HepG2 (cell line): ENCODE data around the gene CKS2. TPM values are rescaled to one million over a fixed set of nuclear protein-coding genes. Genes with fewer than 3 reads are reported as not detected.

ENCODE experiments used
- ERF ChIP-seq: IDR thresholded peaks from 2 replicates; pipeline ENCODE4 v1.6.1; 2018; ENCODE audit warnings: missing biosample characterization, missing genetic modification reagents
- FOXO4 ChIP-seq: sonication (generic); formaldehyde crosslinking; conservative IDR thresholded peaks from 2 replicates; pipeline ENCODE4 v1.8.1; 2023; ENCODE audit warnings: missing genetic modification reagents
- KDM3A ChIP-seq: IDR thresholded peaks from 2 replicates; pipeline ENCODE4 v1.6.1; 2018; ENCODE audit warnings: low read depth, missing compliant biosample characterization
- LCORL ChIP-seq, 2 experiments: fragments of 450-650 bp in 1 of 2; sonication (generic) in 1 of 2; formaldehyde crosslinking in 1 of 2; IDR thresholded peaks; 2 replicates each; pipeline versions ENCODE4 v1.5.0 to v1.6.1; 2017 to 2020; ENCODE audit warnings: antibody characterized with exemption in 1 of 2, missing genetic modification reagents in 1 of 2
- MTA3 ChIP-seq: sonication (generic); formaldehyde crosslinking; IDR thresholded peaks from 2 replicates; pipeline ENCODE4 v1.4.0; 2020; ENCODE audit warnings: missing genetic modification reagents
- NCOA5 ChIP-seq: sonication (generic); formaldehyde crosslinking; IDR thresholded peaks from 2 replicates; pipeline ENCODE4 v1.4.0; 2020; ENCODE audit warnings: missing genetic modification reagents
- NCOR1 ChIP-seq: fragments of 200-600 bp; sonication (generic); IDR thresholded peaks from 2 replicates; pipeline ENCODE4 v1.7.0; 2017; ENCODE audit warnings: antibody characterized with exemption, low read length, borderline replicate concordance
- NFE2L2 ChIP-seq: fragments of 150-350 bp; IDR thresholded peaks from 2 replicates; pipeline ENCODE4 v1.6.1; 2014; ENCODE audit warnings: low read length
- PPARG ChIP-seq: conservative IDR thresholded peaks from 2 replicates; pipeline ENCODE4 v1.6.1; 2016; ENCODE audit warnings: missing biosample characterization, missing genetic modification reagents
- RBFOX2 ChIP-seq: fragments of 200-400 bp; formaldehyde crosslinking; IDR thresholded peaks from 2 replicates; pipeline ENCODE4 v1.6.1; 2017; ENCODE audit warnings: low read depth, mild to moderate bottlenecking, low read length
- RBM22 ChIP-seq: fragments of 200-400 bp; formaldehyde crosslinking; optimal IDR thresholded peaks from 2 replicates; pipeline ENCODE3; 2017; ENCODE audit warnings: mild to moderate bottlenecking, low read length, moderate library complexity
- RELA ChIP-seq: sonication (generic); formaldehyde crosslinking; IDR thresholded peaks from 2 replicates; pipeline ENCODE4 v1.4.0; 2020; ENCODE audit warnings: missing genetic modification reagents
- SAP130 ChIP-seq: IDR thresholded peaks from 2 replicates; pipeline ENCODE4 v1.6.1; 2016; ENCODE audit warnings: low read depth
- SMC3 ChIP-seq: IDR thresholded peaks from 2 replicates; pipeline ENCODE4 v1.6.1; 2011; ENCODE audit warnings: low read length, improper control_type of control experiment
- TOPORS ChIP-seq: sonication (generic); formaldehyde crosslinking; IDR thresholded peaks from 2 replicates; pipeline ENCODE4 v1.8.0; 2023; ENCODE audit warnings: mild to moderate bottlenecking, missing genetic modification reagents
- TP53 ChIP-seq: sonication (generic); formaldehyde crosslinking; conservative IDR thresholded peaks from 2 replicates; pipeline ENCODE4 v1.4.0; 2020; ENCODE audit warnings: missing genetic modification reagents
- TRIM22 ChIP-seq: fragments of 450-650 bp; IDR thresholded peaks from 2 replicates; pipeline ENCODE4 v1.6.1; 2017
- U2AF1 ChIP-seq: fragments of 200-400 bp; formaldehyde crosslinking; optimal IDR thresholded peaks from 2 replicates; pipeline ENCODE3; 2017; ENCODE audit warnings: mild to moderate bottlenecking, low read depth, low read length
- ZBTB2 ChIP-seq: sonication (generic); formaldehyde crosslinking; IDR thresholded peaks from 2 replicates; pipeline ENCODE4 v1.8.0; 2022; ENCODE audit warnings: low read depth, missing genetic modification reagents
- ZFAT ChIP-seq: sonication (generic); formaldehyde crosslinking; conservative IDR thresholded peaks from 2 replicates; pipeline ENCODE4 v1.8.1; 2023; ENCODE audit warnings: missing genetic modification reagents, inconsistent platforms
- ZMYM4 ChIP-seq: sonication (generic); formaldehyde crosslinking; IDR thresholded peaks from 2 replicates; pipeline ENCODE4 v1.8.1; 2023; ENCODE audit warnings: mild to moderate bottlenecking, missing genetic modification reagents
- ZNF619 ChIP-seq: sonication (generic); formaldehyde crosslinking; IDR thresholded peaks from 2 replicates; pipeline ENCODE4 v1.4.0; 2020; ENCODE audit warnings: mild to moderate bottlenecking, missing genetic modification reagents
- ZNF652 ChIP-seq: IDR thresholded peaks from 2 replicates; pipeline ENCODE4 v1.6.1; 2016; ENCODE audit warnings: low read depth, borderline replicate concordance
- polyA plus RNA-seq, 8 experiments: library from polyadenylated mRNA; depleted of rRNA in 3 of 8; stranded (reverse) in 7 of 8; unstranded in 1 of 8; fragments of >200 nt; fragmentation: Illumina TruSeq in 4 of 8; extraction: Trizol in 4 of 8; gene quantifications; 2 replicates each; pipeline versions ENCODE4 v1.2.1 to v1.2.3, GENCODE V29; 2011 to 2016; ENCODE audit warnings: low read depth in 4 of 8, missing spikeins in 1 of 8, mixed read lengths in 1 of 8; ENCODE audit not compliant: insufficient read depth in 1 of 8
- total RNA-seq, 5 experiments: library from RNA; depleted of rRNA; stranded (reverse); fragments of >200 nt; fragmentation: Illumina TruSeq; extraction: Trizol; gene quantifications; 2 replicates each; pipeline ENCODE4 v1.2.3, GENCODE V29; 2016; ENCODE audit warnings: low read depth in 1 of 5
- TF ChIP-seq, protein P1 (sequence below): sonication (generic); formaldehyde crosslinking; IDR thresholded peaks from 2 replicates; pipeline ENCODE4 v1.5.0; 2020; ENCODE audit warnings: mild to moderate bottlenecking, missing genetic modification reagents

The CKS2 gene
- total and polyA plus RNA-seq, 2 of the 13 experiments (the other 11 are each of a cell fraction or from before 2014, with no cell fraction given), result 251 to 317 TPM

GRCh38 chr9:89318123-89319014, 7.4 kb downstream of the CKS2 start, which contains the start of gene SECISBP2 (continued):
- TF ChIP-seq, protein P1, sequence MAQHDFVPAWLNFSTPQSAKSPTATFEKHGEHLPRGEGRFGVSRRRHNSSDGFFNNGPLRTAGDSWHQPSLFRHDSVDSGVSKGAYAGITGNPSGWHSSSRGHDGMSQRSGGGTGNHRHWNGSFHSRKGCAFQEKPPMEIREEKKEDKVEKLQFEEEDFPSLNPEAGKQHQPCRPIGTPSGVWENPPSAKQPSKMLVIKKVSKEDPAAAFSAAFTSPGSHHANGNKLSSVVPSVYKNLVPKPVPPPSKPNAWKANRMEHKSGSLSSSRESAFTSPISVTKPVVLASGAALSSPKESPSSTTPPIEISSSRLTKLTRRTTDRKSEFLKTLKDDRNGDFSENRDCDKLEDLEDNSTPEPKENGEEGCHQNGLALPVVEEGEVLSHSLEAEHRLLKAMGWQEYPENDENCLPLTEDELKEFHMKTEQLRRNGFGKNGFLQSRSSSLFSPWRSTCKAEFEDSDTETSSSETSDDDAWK, result no peak
- peak; percentile 18; the same call in 1 of the 2 replicates for TF ChIP-seq ZFAT (CRISPR knock-in tag)
- peak; percentile 95 for TF ChIP-seq ERF (CRISPR knock-in tag)
- peak; percentile 97 for TF ChIP-seq SAP130
- TF ChIP-seq ZNF652 (CRISPR knock-in tag), result no peak
- TF ChIP-seq ZNF619 (CRISPR knock-in tag), result 0 out of 2 replicates have a peak, but pooled peaks have one; percentile 28
- peak; percentile 60 for TF ChIP-seq KDM3A (CRISPR knock-in tag)
- TF ChIP-seq U2AF1, result peak; percentile 54
- TF ChIP-seq NCOA5 (CRISPR knock-in tag), result no peak
- TF ChIP-seq RBFOX2, result peak; percentile 100
- TF ChIP-seq MTA3 (CRISPR knock-in tag), result no peak
- no peak for TF ChIP-seq RELA (CRISPR knock-in tag)
- peak; percentile 99 for TF ChIP-seq RBM22
- TF ChIP-seq SMC3, result peak; percentile 64; the same call in 1 of the 2 replicates
- TF ChIP-seq NCOR1, result peak; percentile 62; the same call in 1 of the 2 replicates
- no peak for TF ChIP-seq PPARG (CRISPR knock-in tag)
- no peak for TF ChIP-seq NFE2L2
- peak; percentile 96 for TF ChIP-seq FOXO4
- peak; percentile 95 for TF ChIP-seq ZMYM4 (CRISPR knock-in tag)
- no peak for TF ChIP-seq LCORL (IDR thresholded peaks at IDR 0.05)
- TF ChIP-seq LCORL (CRISPR knock-in tag; IDR thresholded peaks at IDR 0.05), result peak; percentile 76
- peak; percentile 86; the same call in 1 of the 2 replicates for TF ChIP-seq TOPORS (CRISPR knock-in tag)
- no peak for TF ChIP-seq TRIM22
- TF ChIP-seq ZBTB2 (CRISPR knock-in tag), result no peak; the same call in none of the 2 replicates
- TF ChIP-seq TP53 (CRISPR knock-in tag), result peak; percentile 23; the same call in 1 of the 2 replicates
